Spleen (tissue), 7 donors: ENCODE data around the gene LRIG1.

Experiments used
- CTCF ChIP-seq, 11 experiments: fragments of 200-600 bp in 7 of 11; fragments of 450-650 bp in 4 of 11; sonication (generic) in 4 of 11; IDR thresholded peaks in 8 of 11; conservative IDR thresholded peaks in 3 of 11; 1 replicate in 7 of 11; 2 replicates in 4 of 11; pipeline versions ENCODE4 v1.4.0 to v1.8.0; 2016 to 2021; ENCODE audit warnings: antibody characterized with exemption in 11 of 11, inconsistent platforms in 4 of 11, mild to moderate bottlenecking in 1 of 11
- POLR2A ChIP-seq, 3 donors: fragments of 450-650 bp; IDR thresholded peaks; one replicate each; pipeline ENCODE4 v1.5.1; 2017; ENCODE audit warnings: antibody characterized with exemption in 3 of 3, mild to moderate bottlenecking in 1 of 3
- POLR2AphosphoS5 ChIP-seq, 3 donors: sonication (generic); formaldehyde crosslinking; IDR thresholded peaks; one replicate each; pipeline ENCODE4 v1.5.1; 2017; ENCODE audit warnings: antibody characterized with exemption in 3 of 3
- donor health status: DM: no; HTN: no; CAD: no; lungs with moderate emphysema.
- donor health status: DM: no; HTN: no; CAD: no.
- donor health status: DM: no; HTN: no; CAD: no.

- no peak for TF ChIP-seq CTCF (IDR thresholded peaks at IDR 0.05 in 8 of 11, conservative IDR thresholded peaks at IDR 0.05 in 3 of 11)
- no peak for TF ChIP-seq POLR2AphosphoS5 (IDR thresholded peaks at IDR 0.05)
- no peak for TF ChIP-seq POLR2A (IDR thresholded peaks at IDR 0.05)
Measured at GRCh38 chr3:66432767-66433521, 67.9 kb downstream of the LRIG1 start.
